Measurements from ENCODE around the gene MID1. TPM values are rescaled to one million over a fixed set of nuclear protein-coding genes. Genes with fewer than 3 reads are reported as not detected.

Gene MID1
- total RNA-seq, 4 donors from 2014 or later: 0.91 to 1.9 (median 1.8) TPM

DNA sequence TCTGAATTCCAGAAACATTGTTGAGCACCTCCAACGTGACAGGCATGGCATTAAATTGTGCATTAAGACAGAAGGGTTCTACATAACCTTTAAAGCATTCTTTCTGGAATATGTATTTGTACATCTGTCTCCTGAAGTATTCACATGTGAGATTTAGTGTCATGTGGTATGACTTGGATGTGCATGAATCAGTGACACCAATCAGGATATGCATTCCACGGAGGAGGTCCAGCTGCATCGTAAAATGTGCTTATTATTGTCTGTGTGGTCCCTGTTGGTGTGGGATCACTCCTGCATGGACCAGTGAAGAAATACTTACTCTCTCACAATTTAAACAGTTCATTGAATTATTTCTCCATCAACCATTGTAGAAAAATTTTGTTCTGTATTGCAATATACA lies 149.0 kb downstream of the MID1 start:
- Histone ChIP-seq H3K27me3 (no peaks in the 10 kb centered on the region), H3K27ac (no peak overlapping the region), H3K36me3 (no peaks in the 10 kb centered on the region), H3K4me1 (no peaks in the 10 kb centered on the region), H3K9me3 (no peaks in the 10 kb centered on the region), H3K4me3 (no peak overlapping the region)
- intact Hi-C loops (cut with DNase I; ENCODE audit: low total_unique reads): no loop called here
- no peak for ATAC-seq
- DNase-seq: no peak
- in situ Hi-C loops (cut with MboI; ENCODE audit: low sequenced_read_pairs in 4 of 4): no loop called here
- TF ChIP-seq POLR2A (IDR thresholded peaks at IDR 0.05) (no peak), CTCF (IDR thresholded peaks at IDR 0.05 in 4 of 5, conservative IDR thresholded peaks at IDR 0.05 in 1 of 5) (no peak)

GRCh38 chrX:10470009-10470408 lies 150.4 kb downstream of the MID1 start:
- no peaks in the 10 kb centered on the region for H3K9me3 ChIP-seq
- no peaks in the 10 kb centered on the region for H3K4me1 ChIP-seq
- no peaks in the 10 kb centered on the region for H3K36me3 ChIP-seq
- in situ Hi-C loops (cut with MboI; ENCODE audit: low sequenced_read_pairs in 4 of 4): no loop called here
- no peak overlapping the region for H3K4me3 ChIP-seq
- no peak for ATAC-seq
- intact Hi-C loops (cut with DNase I; ENCODE audit: low total_unique reads): no loop called here
- H3K27me3 ChIP-seq: no peaks in the 10 kb centered on the region
- DNase-seq: no peak
- TF ChIP-seq POLR2A (IDR thresholded peaks at IDR 0.05): no peak
- no peak for TF ChIP-seq CTCF (IDR thresholded peaks at IDR 0.05 in 4 of 5, conservative IDR thresholded peaks at IDR 0.05 in 1 of 5)
- no peak overlapping the region for H3K27ac ChIP-seq

DNA sequence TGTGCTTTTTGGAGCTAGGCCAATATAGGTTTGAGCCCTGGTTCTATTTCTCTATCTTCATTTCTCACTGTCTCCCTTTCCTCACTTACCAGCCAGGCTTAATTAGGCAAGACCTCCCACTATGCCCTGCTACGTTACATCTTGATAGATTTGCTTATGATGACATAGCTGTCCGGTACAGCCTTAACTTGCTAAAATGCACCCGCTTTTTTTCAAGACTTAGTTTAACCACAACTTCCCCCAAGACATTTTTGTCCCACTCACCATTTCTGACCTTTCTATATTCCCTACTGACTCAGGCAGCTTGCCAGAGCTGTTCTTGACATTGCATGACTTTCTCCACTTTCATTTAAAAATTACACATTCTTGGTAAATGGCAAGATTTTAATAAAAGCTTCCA lies 152.6 kb downstream of the MID1 start:
- ATAC-seq: no peak
- in situ Hi-C loops (cut with MboI; ENCODE audit: low sequenced_read_pairs in 4 of 4): no loop called here
- Histone ChIP-seq H3K27ac (no peak overlapping the region), H3K4me1 (no peaks in the 10 kb centered on the region), H3K27me3 (no peaks in the 10 kb centered on the region), H3K4me3 (no peak overlapping the region), H3K9me3 (no peaks in the 10 kb centered on the region), H3K36me3 (no peaks in the 10 kb centered on the region)
- DNase-seq: no peak
- TF ChIP-seq POLR2A (IDR thresholded peaks at IDR 0.05): no peak
- TF ChIP-seq CTCF (IDR thresholded peaks at IDR 0.05 in 4 of 5, conservative IDR thresholded peaks at IDR 0.05 in 1 of 5): no peak
- intact Hi-C loops (cut with DNase I; ENCODE audit: low total_unique reads): no loop called here

- intact Hi-C loops (cut with DNase I; ENCODE audit: low total_unique reads) (no loop called here), in situ Hi-C loops (cut with MboI; ENCODE audit: low sequenced_read_pairs in 4 of 4) (no loop called here)
- Histone ChIP-seq H3K4me3 (no peak overlapping the region), H3K9me3 (no peaks in the 10 kb centered on the region), H3K4me1 (no peaks in the 10 kb centered on the region), H3K27me3 (no peaks in the 10 kb centered on the region), H3K27ac (no peak overlapping the region), H3K36me3 (no peaks in the 10 kb centered on the region)
- DNase-seq: no peak
- TF ChIP-seq POLR2A (IDR thresholded peaks at IDR 0.05) (no peak), CTCF (IDR thresholded peaks at IDR 0.05 in 4 of 5, conservative IDR thresholded peaks at IDR 0.05 in 1 of 5) (no peak)
- no peak for ATAC-seq
Measured at GRCh38 chrX:10465254-10465653, 155.1 kb downstream of the MID1 start.

GRCh38 chrX:10457092-10457491 lies 163.3 kb downstream of the MID1 start:
- in situ Hi-C loops (cut with MboI; ENCODE audit: low sequenced_read_pairs in 4 of 4): no loop called here
- DNase-seq: no peak
- Histone ChIP-seq H3K27ac (no peak overlapping the region), H3K27me3 (no peaks in the 10 kb centered on the region), H3K36me3 (no peaks in the 10 kb centered on the region), H3K9me3 (no peaks in the 10 kb centered on the region), H3K4me3 (no peak overlapping the region), H3K4me1 (no peaks in the 10 kb centered on the region)
- ATAC-seq: no peak
- TF ChIP-seq CTCF (IDR thresholded peaks at IDR 0.05 in 4 of 5, conservative IDR thresholded peaks at IDR 0.05 in 1 of 5) (no peak), POLR2A (IDR thresholded peaks at IDR 0.05) (no peak)
- intact Hi-C loops (cut with DNase I; ENCODE audit: low total_unique reads): no loop called here

All from gastrocnemius medialis (tissue), 4 donors.